ENCODE data around the gene DEPDC1B.

Gene DEPDC1B

GRCh38 chr5:60699609-60700415 is at the start of gene DEPDC1B (continued):
- TF ChIP-seq ZNF26 (tag by site-specific recombination; IDR thresholded peaks at IDR 0.05), result no peak
- TF ChIP-seq ZSCAN30 (tag by site-specific recombination; IDR thresholded peaks at IDR 0.05), result peak; percentile 84
- peak; percentile 68 for TF ChIP-seq ZNF76 (tag by site-specific recombination; IDR thresholded peaks at IDR 0.05; ENCODE audit: borderline replicate concordance, low read depth)
- TF ChIP-seq ZNF354C (tag by site-specific recombination; IDR thresholded peaks at IDR 0.05; ENCODE audit: borderline replicate concordance, low read depth), result no peak
- TF ChIP-seq ZBTB7A (tag by site-specific recombination; IDR thresholded peaks at IDR 0.05; ENCODE audit: low read depth), result no peak
- TF ChIP-seq ZNF10 (tag by site-specific recombination; IDR thresholded peaks at IDR 0.05), result no peak
- peak; percentile 56; the same call in 1 of the 2 replicates for TF ChIP-seq GLIS1 (tag by site-specific recombination; IDR thresholded peaks at IDR 0.05)
- TF ChIP-seq OVOL3 (tag by site-specific recombination; IDR thresholded peaks at IDR 0.05), result no peak
- TF ChIP-seq YY2 (tag by site-specific recombination; IDR thresholded peaks at IDR 0.05), result no peak
- TF ChIP-seq KLF10 (tag by site-specific recombination; IDR thresholded peaks at IDR 0.05), result peak; percentile 42; the same call in 1 of the 2 replicates
- TF ChIP-seq ZNF404 (tag by site-specific recombination; IDR thresholded peaks at IDR 0.05), result no peak
- TF ChIP-seq KLF17 (tag by site-specific recombination; IDR thresholded peaks at IDR 0.05), result peak; percentile 65; the same call in 1 of the 2 replicates
- peak; percentile 79 for TF ChIP-seq ZNF341 (tag by site-specific recombination; IDR thresholded peaks at IDR 0.05; ENCODE audit: low read depth)
- TF ChIP-seq ZNF280C (tag by site-specific recombination; IDR thresholded peaks at IDR 0.05), result no peak
- TF ChIP-seq ZNF16 (tag by site-specific recombination; IDR thresholded peaks at IDR 0.05; ENCODE audit: low read depth), result peak; percentile 42; the same call in 1 of the 2 replicates
- peak; percentile 88 for TF ChIP-seq ZNF501 (tag by site-specific recombination; IDR thresholded peaks at IDR 0.05)
- no peak for TF ChIP-seq PRDM2 (tag by site-specific recombination; IDR thresholded peaks at IDR 0.05; ENCODE audit: borderline replicate concordance)
- TF ChIP-seq ZNF473 (tag by site-specific recombination; IDR thresholded peaks at IDR 0.05), result no peak
- no peak for TF ChIP-seq ZNF398 (tag by site-specific recombination; IDR thresholded peaks at IDR 0.05)
- no peak for TF ChIP-seq ZNF248 (tag by site-specific recombination; IDR thresholded peaks at IDR 0.05)
- no peak for TF ChIP-seq ZNF133 (tag by site-specific recombination; IDR thresholded peaks at IDR 0.05)
- TF ChIP-seq ZNF19 (tag by site-specific recombination; IDR thresholded peaks at IDR 0.05; ENCODE audit: low read depth), result no peak
- TF ChIP-seq ZNF658 (tag by site-specific recombination; IDR thresholded peaks at IDR 0.05), result no peak
- TF ChIP-seq ZNF274 (IDR thresholded peaks at IDR 0.05; ENCODE audit: low read length), result no peak
- no peak for TF ChIP-seq ZNF274 (tag by site-specific recombination; IDR thresholded peaks at IDR 0.05; ENCODE audit: borderline replicate concordance)
- TF ChIP-seq ZSCAN18 (tag by site-specific recombination; IDR thresholded peaks at IDR 0.05), result no peak
